ENCODE measurements around the gene CHCHD3. TPM values are rescaled to one million over a fixed set of nuclear protein-coding genes. Genes with fewer than 3 reads are reported as not detected.

Gene CHCHD3
- total RNA-seq, 1 donor from 2014 or later, result 20.5 TPM

- no peak for ATAC-seq
- no peak for DNase-seq (ENCODE audit: low spot score)
Measured at GRCh38 chr7:132830941-132831340, 250.9 kb downstream of the CHCHD3 start.

- DNase-seq (ENCODE audit: low spot score) (no peak), ATAC-seq (no peak)
Measured at GRCh38 chr7:132828502-132828901, 253.4 kb downstream of the CHCHD3 start.

GRCh38 chr7:132825932-132826835, 255.7 kb downstream of the CHCHD3 start:
- no peak for DNase-seq (ENCODE audit: low spot score)
- ATAC-seq, result no peak

GRCh38 chr7:132825222-132825621, 256.7 kb downstream of the CHCHD3 start:
- DNase-seq (ENCODE audit: low spot score), result no peak
- no peak for ATAC-seq

- ATAC-seq (no peak), DNase-seq (ENCODE audit: low spot score) (no peak)
Measured at GRCh38 chr7:132819648-132820047, 262.2 kb downstream of the CHCHD3 start.

- no peak for DNase-seq (ENCODE audit: low spot score)
- ATAC-seq, result no peak
Measured at GRCh38 chr7:132817949-132818348, 263.9 kb downstream of the CHCHD3 start.

GRCh38 chr7:132815696-132816311, 266.1 kb downstream of the CHCHD3 start:
- DNase-seq (ENCODE audit: low spot score) (no peak), ATAC-seq (no peak)

GRCh38 chr7:132815130-132815529, 266.8 kb downstream of the CHCHD3 start:
- no peak for DNase-seq (ENCODE audit: low spot score)
- ATAC-seq, result no peak

- ATAC-seq (no peak), DNase-seq (ENCODE audit: low spot score) (no peak)
Measured at GRCh38 chr7:132810561-132810960, 271.3 kb downstream of the CHCHD3 start.

GRCh38 chr7:132806834-132807233, 275.1 kb downstream of the CHCHD3 start:
- no peak for ATAC-seq

GRCh38 chr7:132805766-132806165, 276.1 kb downstream of the CHCHD3 start:
- DNase-seq (ENCODE audit: low spot score) (no peak), ATAC-seq (no peak)

More at GRCh38 chr7:132806834-132807233, 275.1 kb downstream of the CHCHD3 start:
- no peak for DNase-seq (ENCODE audit: low spot score)

GRCh38 chr7:132804849-132805485, 276.9 kb downstream of the CHCHD3 start:
- DNase-seq (ENCODE audit: low spot score), result no peak
- no peak for ATAC-seq

- no peak for DNase-seq (ENCODE audit: low spot score)
- ATAC-seq, result no peak
Measured at GRCh38 chr7:132800522-132800921, 281.4 kb downstream of the CHCHD3 start.

GRCh38 chr7:132799081-132799413, 282.8 kb downstream of the CHCHD3 start:
- no peak for ATAC-seq

GRCh38 chr7:132797152-132797551, 284.7 kb downstream of the CHCHD3 start:
- DNase-seq (ENCODE audit: low spot score) (no peak), ATAC-seq (no peak)

More at GRCh38 chr7:132799081-132799413, 282.8 kb downstream of the CHCHD3 start:
- no peak for DNase-seq (ENCODE audit: low spot score)

- ATAC-seq (no peak), DNase-seq (ENCODE audit: low spot score) (no peak)
Measured at GRCh38 chr7:132793474-132793873, 288.4 kb downstream of the CHCHD3 start.

GRCh38 chr7:132791036-132791435, 290.9 kb downstream of the CHCHD3 start:
- no peak for DNase-seq (ENCODE audit: low spot score)
- no peak for ATAC-seq

GRCh38 chr7:132790104-132790503, 291.8 kb downstream of the CHCHD3 start:
- DNase-seq (ENCODE audit: low spot score) (no peak), ATAC-seq (no peak)

GRCh38 chr7:132789281-132789680, 292.6 kb downstream of the CHCHD3 start:
- DNase-seq (ENCODE audit: low spot score), result no peak
- ATAC-seq, result no peak

- ATAC-seq, result no peak
- no peak for DNase-seq (ENCODE audit: low spot score)
Measured at GRCh38 chr7:132785870-132786269, 296.0 kb downstream of the CHCHD3 start.

GRCh38 chr7:132784406-132784805, 297.5 kb downstream of the CHCHD3 start:
- DNase-seq (ENCODE audit: low spot score) (no peak), ATAC-seq (no peak)

GRCh38 chr7:132783824-132784223, 298.1 kb downstream of the CHCHD3 start:
- ATAC-seq (no peak), DNase-seq (ENCODE audit: low spot score) (no peak)

Measured in left lobe of liver (tissue), 2 donors.